T-helper 2 cell treated with Interferon-gamma antibody and Interleukin-4, amounts not matched to agents 100 ng/mL and 5 ng/mL, for 36 hours (primary cell): ENCODE results near the gene FOXN3. TPM values are rescaled to one million over a fixed set of nuclear protein-coding genes. Genes with fewer than 3 reads are reported as not detected.
"Not testable (repeated sequence)": the region's sequence is repeated elsewhere in the genome, so short reads cannot be mapped to it uniquely, and the experiment has no call there.

Experiments
- intact Hi-C: fragments of 100-400 bp; cut with micrococcal nuclease; formaldehyde crosslinking; loops from one replicate; pipeline ENCODE4 v1.15.1; 2023
- total RNA-seq: library from RNA; stranded (reverse); gene quantifications from 2 replicates; pipeline ENCODE4 v1.2.3, GENCODE V29; 2022

FOXN3 gene
- total RNA-seq, 1 donor from 2014 or later, result 109 TPM

- intact Hi-C loops, result no loop called here
These were observed 238.7 kb downstream of the FOXN3 start for GRCh38 chr14:89178376-89178775.

GRCh38 chr14:89175881-89176799, 240.9 kb downstream of the FOXN3 start:
- intact Hi-C loops, result no loop called here

- intact Hi-C loops, result no loop called here
These were observed 245.4 kb downstream of the FOXN3 start for GRCh38 chr14:89171628-89172027.

GRCh38 chr14:89171168-89171567, 245.9 kb downstream of the FOXN3 start:
- intact Hi-C loops, result no loop called here

- intact Hi-C loops, result no loop called here
These were observed 249.3 kb downstream of the FOXN3 start for GRCh38 chr14:89167705-89168104.

GRCh38 chr14:89166633-89167032, 250.4 kb downstream of the FOXN3 start:
- intact Hi-C loops, result no loop called here

- intact Hi-C loops, result no loop called here
These were observed 251.5 kb downstream of the FOXN3 start for GRCh38 chr14:89165189-89166181.

- intact Hi-C loops, result no loop called here
These were observed 252.6 kb downstream of the FOXN3 start for GRCh38 chr14:89164168-89165073.

- intact Hi-C loops, result no loop called here
These were observed 253.9 kb downstream of the FOXN3 start for GRCh38 chr14:89163031-89163636.

GRCh38 chr14:89162586-89162985, 254.4 kb downstream of the FOXN3 start:
- intact Hi-C loops, result no loop called here

GRCh38 chr14:89160437-89160836, 256.6 kb downstream of the FOXN3 start:
- intact Hi-C loops, result no loop called here

- intact Hi-C loops, result no loop called here
These were observed 258.3 kb downstream of the FOXN3 start for GRCh38 chr14:89158701-89159100.

GRCh38 chr14:89158104-89158503, 258.9 kb downstream of the FOXN3 start:
- intact Hi-C loops, result not testable (repeated sequence)

GRCh38 chr14:89155491-89155890, 261.5 kb downstream of the FOXN3 start:
- intact Hi-C loops, result no loop called here

- intact Hi-C loops, result not testable (repeated sequence)
These were observed 265.3 kb downstream of the FOXN3 start for GRCh38 chr14:89151693-89152092.

GRCh38 chr14:89146274-89146673, 270.8 kb downstream of the FOXN3 start:
- intact Hi-C loops, result no loop called here

GRCh38 chr14:89144642-89145041, 272.4 kb downstream of the FOXN3 start:
- intact Hi-C loops, result no loop called here

- intact Hi-C loops, result no loop called here
These were observed 273.0 kb downstream of the FOXN3 start for GRCh38 chr14:89144066-89144465.

- intact Hi-C loops, result no loop called here
These were observed 273.4 kb downstream of the FOXN3 start for GRCh38 chr14:89143595-89143994.

GRCh38 chr14:89142366-89142765, 274.7 kb downstream of the FOXN3 start:
- intact Hi-C loops, result no loop called here
